Measurements from ENCODE around the gene CDH13. TPM values are rescaled to one million over a fixed set of nuclear protein-coding genes. Genes with fewer than 3 reads are reported as not detected.

The CDH13 gene
- total RNA-seq, 4 donors from 2014 or later, result 3.1 to 13.5 (median 8.9) TPM

DNA sequence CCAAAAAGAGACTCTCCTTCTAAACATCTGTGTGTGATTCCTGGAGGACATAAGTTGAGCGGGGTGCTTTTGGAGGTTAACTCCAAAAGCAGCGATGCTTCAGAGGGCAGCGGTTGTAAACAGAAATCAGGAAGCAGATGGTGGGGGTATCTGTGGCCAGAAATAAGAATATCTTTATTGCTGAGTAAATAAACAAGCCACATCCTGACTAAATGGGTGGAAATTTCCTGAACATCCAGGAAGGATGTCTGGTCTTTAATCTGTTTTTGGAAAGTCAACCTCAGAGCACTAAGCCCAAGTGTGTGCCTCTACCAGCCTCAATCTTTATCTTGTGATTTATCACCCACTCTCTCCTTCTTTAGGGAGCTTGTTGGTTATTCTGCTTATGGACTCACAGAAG is 123.3 kb downstream of the CDH13 start:
- intact Hi-C loops (cut with DNase I), result no loop called here
- 53% methylated on average over 3 of the region's 3 CpGs for WGBS

DNA sequence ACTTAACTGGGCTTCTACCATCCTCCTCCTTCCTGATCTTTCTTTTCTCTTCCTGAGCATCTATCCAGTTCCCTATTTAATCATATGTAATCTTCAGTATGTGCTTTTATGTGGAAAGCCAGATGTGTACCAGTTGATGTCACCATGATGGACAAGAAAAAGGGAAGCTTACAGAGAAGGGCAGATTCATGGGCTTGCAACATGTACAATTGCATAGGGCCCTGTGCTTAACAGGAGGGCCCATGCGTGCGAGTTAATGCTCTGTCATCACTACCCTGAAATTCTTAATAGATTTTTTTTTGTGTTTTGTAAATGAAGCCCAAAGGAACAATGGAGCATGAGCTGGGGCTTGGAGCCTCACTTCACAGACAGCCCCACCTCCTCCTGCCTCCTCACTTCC is 124.3 kb downstream of the CDH13 start:
- no peak for DNase-seq (ENCODE audit: extremely low spot score)
- Histone ChIP-seq H3K36me3 (no peaks in the 10 kb centered on the region), H3K9me3 (no peaks in the 10 kb centered on the region), H3K4me1 (peaks cover 0 to 21% (median 0%) of the 10 kb centered on the region in 4 donors), H3K27me3 (peaks cover 0 to 7% (median 0%) of the 10 kb centered on the region in 4 donors), H3K4me3 (no peak overlapping the region), H3K27ac (replicated peaks in 1 of 4) (no peak overlapping the region)
- intact Hi-C loops (cut with DNase I), result no loop called here
- TF ChIP-seq EP300 (IDR thresholded peaks at IDR 0.05) (no peak), POLR2A (IDR thresholded peaks at IDR 0.05; ENCODE audit: low read depth) (no peak), POLR2AphosphoS5 (IDR thresholded peaks at IDR 0.05) (no peak)
- TF ChIP-seq, protein P1, sequence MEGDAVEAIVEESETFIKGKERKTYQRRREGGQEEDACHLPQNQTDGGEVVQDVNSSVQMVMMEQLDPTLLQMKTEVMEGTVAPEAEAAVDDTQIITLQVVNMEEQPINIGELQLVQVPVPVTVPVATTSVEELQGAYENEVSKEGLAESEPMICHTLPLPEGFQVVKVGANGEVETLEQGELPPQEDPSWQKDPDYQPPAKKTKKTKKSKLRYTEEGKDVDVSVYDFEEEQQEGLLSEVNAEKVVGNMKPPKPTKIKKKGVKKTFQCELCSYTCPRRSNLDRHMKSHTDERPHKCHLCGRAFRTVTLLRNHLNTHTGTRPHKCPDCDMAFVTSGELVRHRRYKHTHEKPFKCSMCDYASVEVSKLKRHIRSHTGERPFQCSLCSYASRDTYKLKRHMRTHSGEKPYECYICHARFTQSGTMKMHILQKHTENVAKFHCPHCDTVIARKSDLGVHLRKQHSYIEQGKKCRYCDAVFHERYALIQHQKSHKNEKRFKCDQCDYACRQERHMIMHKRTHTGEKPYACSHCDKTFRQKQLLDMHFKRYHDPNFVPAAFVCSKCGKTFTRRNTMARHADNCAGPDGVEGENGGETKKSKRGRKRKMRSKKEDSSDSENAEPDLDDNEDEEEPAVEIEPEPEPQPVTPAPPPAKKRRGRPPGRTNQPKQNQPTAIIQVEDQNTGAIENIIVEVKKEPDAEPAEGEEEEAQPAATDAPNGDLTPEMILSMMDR (IDR thresholded peaks at IDR 0.05), result no peak
- WGBS, result 96% methylated on average over 2 of the region's 2 CpGs

More for the DNA sequence above, 123.3 kb downstream of the CDH13 start:
- Histone ChIP-seq H3K27me3 (peaks cover 0 to 7% (median 0%) of the 10 kb centered on the region in 4 donors), H3K27ac (replicated peaks in 1 of 4) (no peak overlapping the region), H3K4me3 (no peak overlapping the region), H3K36me3 (no peaks in the 10 kb centered on the region), H3K4me1 (peaks cover 0 to 15% (median 0%) of the 10 kb centered on the region in 4 donors), H3K9me3 (no peaks in the 10 kb centered on the region)
- DNase-seq (ENCODE audit: extremely low spot score), result no peak
- no peak for TF ChIP-seq EP300 (IDR thresholded peaks at IDR 0.05)
- TF ChIP-seq POLR2AphosphoS5 (IDR thresholded peaks at IDR 0.05), result no peak
- TF ChIP-seq, protein P1 (IDR thresholded peaks at IDR 0.05), result no peak

DNA sequence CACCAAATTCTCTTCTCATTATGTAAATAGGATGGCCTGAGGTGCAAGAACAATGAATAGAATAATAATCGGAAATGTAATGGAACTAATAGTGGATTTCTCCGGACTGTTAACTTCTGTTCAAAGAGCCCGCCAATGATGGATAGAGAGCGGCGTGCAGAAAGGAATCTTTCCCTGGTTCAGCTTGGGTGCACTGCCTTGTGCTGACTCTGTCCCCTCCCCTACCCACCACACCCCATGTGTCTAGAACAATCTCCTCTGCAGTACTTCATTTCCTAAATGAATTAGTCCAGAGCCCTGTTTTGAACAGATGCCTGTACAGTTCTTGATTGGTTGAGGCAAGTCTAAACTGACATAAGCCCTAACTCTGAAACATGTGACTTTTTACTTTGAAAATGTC is 125.4 kb downstream of the CDH13 start:
- DNase-seq (ENCODE audit: extremely low spot score), result no peak
- no peak overlapping the region for H3K27ac ChIP-seq (replicated peaks in 1 of 4)
- 97% methylated on average over 5 of the region's 5 CpGs for WGBS
- no peaks in the 10 kb centered on the region for H3K9me3 ChIP-seq
- H3K27me3 ChIP-seq, result peaks cover 0 to 7% (median 0%) of the 10 kb centered on the region in 4 donors
- intact Hi-C loops (cut with DNase I), result no loop called here
- peaks cover 0 to 29% (median 0%) of the 10 kb centered on the region in 4 donors for H3K4me1 ChIP-seq
- H3K36me3 ChIP-seq, result no peaks in the 10 kb centered on the region
- no peak overlapping the region for H3K4me3 ChIP-seq
- no peak for TF ChIP-seq POLR2AphosphoS5 (IDR thresholded peaks at IDR 0.05)
- TF ChIP-seq POLR2A (IDR thresholded peaks at IDR 0.05; ENCODE audit: low read depth), result no peak
- TF ChIP-seq, protein P1 (IDR thresholded peaks at IDR 0.05), result no peak
- no peak for TF ChIP-seq EP300 (IDR thresholded peaks at IDR 0.05)

DNA sequence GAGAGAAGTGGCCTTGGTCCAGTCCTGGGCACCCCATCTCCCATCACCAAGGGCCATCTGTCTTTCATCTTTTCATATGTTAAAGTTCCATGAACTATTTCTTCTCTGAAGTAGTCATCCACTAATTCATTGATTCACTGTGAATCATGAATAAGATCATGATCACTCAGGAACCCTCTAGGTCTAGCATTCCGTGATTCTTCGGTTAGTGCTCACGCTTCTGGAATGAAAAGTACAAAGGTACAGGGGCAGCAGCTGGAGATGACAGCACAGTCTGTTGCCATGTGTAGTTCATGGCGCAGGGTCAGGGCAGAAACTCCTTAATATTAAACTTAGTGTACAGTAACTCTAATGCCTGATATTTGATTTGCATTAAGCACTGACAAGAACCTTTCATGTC is 127.1 kb downstream of the CDH13 start:
- Histone ChIP-seq H3K4me3 (no peak overlapping the region), H3K36me3 (no peaks in the 10 kb centered on the region), H3K9me3 (no peaks in the 10 kb centered on the region), H3K4me1 (peaks cover 0 to 24% (median 0%) of the 10 kb centered on the region in 4 donors), H3K27me3 (peaks cover 0 to 7% (median 0%) of the 10 kb centered on the region in 4 donors), H3K27ac (replicated peaks in 1 of 4) (no peak overlapping the region)
- WGBS, result 95% methylated on average over 4 of the region's 4 CpGs
- TF ChIP-seq POLR2A (IDR thresholded peaks at IDR 0.05; ENCODE audit: low read depth) (no peak), POLR2AphosphoS5 (IDR thresholded peaks at IDR 0.05) (no peak), EP300 (IDR thresholded peaks at IDR 0.05) (no peak)
- TF ChIP-seq, protein P1 (IDR thresholded peaks at IDR 0.05), result no peak
- intact Hi-C loops (cut with DNase I), result no loop called here
- DNase-seq (ENCODE audit: extremely low spot score), result no peak

Data from esophagus muscularis mucosa (tissue), 4 donors.